Right hindlimb (tissue), 1 donor: ENCODE data around the gene ST3GAL3.

Experiments used
- DNase-seq: peaks from one replicate; pipeline ENCODE4 v3.0.0-alpha.2; 2018

ST3GAL3 gene

DNA sequence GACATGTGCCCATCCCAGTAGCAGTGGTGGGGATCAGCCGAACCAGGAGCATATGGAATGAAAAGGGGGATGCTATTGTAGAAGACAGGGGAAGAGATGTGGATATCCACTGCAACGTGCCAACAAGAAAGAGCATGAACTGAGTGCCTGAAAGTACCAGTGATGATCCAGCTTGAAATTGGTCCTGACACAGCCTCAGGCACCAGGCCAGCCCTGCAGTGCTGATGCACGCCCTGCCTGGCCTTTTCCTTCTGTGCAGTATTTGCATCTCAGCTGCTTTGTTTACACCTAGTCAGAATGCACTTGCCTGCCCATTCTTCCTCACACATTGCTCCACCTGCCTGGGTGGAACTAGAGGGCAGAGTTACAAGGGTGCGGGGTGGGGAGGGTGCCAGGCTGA, 176.0 kb downstream of the ST3GAL3 start:
- no peak for DNase-seq

DNA sequence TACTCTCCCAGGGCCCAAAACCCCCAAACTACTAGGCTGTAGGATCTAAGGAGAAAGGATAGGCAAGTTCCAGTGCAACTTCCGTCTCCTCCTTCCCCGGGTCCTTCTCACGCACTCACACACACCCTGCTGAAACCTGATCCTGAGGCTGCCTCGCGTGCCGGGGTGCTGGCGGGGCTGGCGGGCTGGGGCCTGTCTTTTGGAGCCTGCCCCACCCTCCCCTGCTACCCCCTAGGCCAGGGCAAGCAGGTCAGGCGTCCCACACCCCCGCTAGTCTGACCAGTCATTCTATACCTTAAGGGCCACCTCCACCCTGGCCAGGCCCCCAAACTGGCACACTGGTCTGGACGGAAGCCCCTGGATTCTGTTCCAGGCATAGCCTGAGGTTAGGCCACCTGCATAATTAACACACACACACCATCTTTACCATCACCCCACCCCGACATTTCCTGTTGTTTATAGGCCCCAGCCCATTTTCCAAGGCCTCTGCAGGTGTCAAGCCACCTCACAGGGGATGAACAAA, 178.0 kb downstream of the ST3GAL3 start:
- DNase-seq, result peak; percentile 30

GRCh38 chr1:43887748-43888147, 180.4 kb downstream of the ST3GAL3 start:
- DNase-seq, result no peak

DNA sequence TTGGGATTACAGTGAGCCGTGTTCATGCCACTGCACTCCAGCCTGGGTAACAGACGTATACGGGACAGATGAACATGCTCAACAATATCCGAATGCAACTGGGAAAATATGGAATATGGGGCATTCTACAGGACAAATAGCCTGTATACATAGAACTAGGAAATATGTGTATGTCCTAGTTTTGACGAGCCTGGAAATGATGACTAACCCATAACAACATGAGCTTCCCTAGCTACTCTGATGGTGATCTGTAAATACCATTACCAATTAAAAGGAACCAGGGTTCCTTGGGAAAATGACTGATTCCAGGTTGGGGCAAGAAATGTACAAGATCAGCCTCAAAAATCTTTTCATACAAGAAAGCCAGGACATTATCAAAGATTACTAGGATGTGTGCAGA, 183.5 kb downstream of the ST3GAL3 start:
- no peak for DNase-seq

DNA sequence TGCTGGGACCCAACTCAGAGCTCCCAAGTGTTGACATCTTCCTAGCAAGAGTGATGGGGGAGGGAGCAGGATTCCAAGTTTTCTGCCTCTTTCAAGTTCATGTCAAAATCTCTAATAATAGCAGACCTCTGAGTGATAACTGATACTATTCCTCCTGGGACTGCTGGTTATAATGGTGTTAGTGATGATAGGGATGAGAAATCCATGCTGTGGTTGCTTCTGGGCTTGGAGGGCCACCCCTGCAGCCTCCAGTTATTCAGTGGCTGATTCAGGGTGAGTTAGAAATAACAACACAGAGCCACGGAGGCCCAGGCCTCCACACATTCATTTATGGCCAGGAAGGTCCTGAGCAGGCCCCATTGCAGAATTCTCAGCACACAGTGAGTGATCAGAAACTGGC, 185.7 kb downstream of the ST3GAL3 start:
- no peak for DNase-seq

DNA sequence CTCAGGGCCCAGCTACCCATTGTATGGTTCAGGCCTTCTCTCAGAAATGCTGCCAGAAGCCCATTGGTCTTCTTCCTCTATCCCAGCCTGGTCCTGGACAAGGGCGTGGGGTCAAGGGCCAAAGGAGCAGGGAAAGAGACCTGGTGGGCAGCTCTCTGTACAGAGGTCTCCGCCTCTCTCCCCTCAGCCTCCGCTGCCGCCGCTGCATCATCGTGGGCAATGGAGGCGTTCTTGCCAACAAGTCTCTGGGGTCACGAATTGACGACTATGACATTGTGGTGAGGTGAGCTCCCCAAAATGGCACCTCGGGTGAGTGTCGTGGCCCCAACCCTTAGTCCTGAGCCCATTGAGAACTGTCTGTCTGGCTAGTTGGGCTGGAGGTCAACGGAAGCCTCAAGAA, 191.6 kb downstream of the ST3GAL3 start:
- DNase-seq, result no peak

GRCh38 chr1:43900386-43900785, 193.1 kb downstream of the ST3GAL3 start:
- no peak for DNase-seq

DNA sequence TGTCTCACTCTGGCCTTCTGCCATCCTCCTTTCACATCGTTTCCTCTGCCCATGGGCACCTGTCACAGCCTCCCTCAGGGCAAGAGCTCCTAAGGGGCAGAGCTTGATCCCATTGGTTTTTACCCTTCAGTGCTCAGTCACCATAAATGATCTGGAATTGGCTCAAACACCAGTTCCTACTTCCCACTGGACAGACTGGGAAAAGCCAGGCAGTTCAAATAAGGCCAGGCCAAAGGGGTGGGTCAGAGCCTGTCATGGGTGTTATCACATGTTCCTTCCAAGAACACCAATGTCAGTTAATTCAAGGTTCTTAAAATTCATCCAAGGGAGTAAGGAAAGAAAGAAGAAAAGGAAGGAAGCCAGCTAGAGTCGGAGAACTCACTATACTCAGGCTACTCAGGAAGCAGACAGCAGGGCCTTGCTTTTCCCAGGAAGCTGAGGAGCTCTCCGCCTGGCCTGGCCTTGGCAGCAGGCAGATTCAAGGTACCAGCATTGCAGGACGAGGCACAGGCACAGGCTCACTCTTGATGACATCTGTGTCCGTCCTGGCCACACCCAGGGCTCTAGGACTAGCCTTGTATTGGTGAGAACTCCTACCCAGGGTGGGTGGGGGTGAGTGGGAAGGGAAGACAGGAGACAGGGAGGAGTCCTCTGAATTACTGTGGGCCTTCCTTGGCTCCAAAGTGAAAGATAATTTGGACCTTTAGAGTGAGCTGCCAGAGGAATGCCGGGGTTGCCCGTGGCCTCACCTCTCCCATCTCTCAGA, 194.0 kb downstream of the ST3GAL3 start:
- no peak for DNase-seq

GRCh38 chr1:43902058-43902831, 194.9 kb downstream of the ST3GAL3 start:
- no peak for DNase-seq

- no peak for DNase-seq
Measured at GRCh38 chr1:43904660-43905551, 197.6 kb downstream of the ST3GAL3 start.

GRCh38 chr1:43908226-43908625, 200.9 kb downstream of the ST3GAL3 start:
- DNase-seq, result no peak

DNA sequence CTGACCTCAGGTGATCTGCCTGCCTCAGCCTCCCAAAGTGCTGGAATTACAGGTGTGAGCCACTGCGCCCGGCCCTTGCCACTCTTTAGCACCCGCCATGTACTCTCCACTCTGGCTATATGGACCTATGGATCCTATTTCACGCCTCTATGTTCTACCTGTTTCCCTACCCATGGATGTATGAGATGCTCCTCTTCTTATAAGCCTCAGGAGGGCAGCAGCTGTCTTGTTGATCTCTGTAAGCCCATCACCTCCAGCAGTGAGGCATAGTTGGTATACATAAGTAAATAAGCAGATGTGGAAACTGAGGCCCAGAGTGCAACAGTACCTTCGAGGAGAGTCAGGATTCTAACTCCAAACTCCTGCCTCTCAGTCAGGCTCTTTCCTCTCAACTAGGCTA, 201.5 kb downstream of the ST3GAL3 start:
- no peak for DNase-seq

DNA sequence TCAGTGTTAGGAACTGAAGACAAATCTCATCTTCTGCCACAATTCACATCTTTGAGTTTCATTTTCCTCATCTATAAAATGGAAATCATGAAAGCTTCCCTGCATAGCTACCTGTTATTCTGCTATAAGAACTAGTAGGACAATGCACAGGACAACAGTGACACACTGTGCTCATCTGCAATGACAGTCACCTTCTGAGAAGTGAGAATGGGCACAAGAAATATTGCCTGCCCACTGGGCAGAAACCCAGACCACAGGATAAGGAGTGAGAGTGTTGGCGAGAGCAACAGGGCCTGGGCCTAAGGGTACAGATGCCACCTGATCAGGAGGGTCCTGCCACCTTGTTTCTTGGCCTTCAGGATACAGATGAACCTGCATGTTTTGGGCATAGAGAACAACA, 203.0 kb downstream of the ST3GAL3 start:
- DNase-seq, result no peak

DNA sequence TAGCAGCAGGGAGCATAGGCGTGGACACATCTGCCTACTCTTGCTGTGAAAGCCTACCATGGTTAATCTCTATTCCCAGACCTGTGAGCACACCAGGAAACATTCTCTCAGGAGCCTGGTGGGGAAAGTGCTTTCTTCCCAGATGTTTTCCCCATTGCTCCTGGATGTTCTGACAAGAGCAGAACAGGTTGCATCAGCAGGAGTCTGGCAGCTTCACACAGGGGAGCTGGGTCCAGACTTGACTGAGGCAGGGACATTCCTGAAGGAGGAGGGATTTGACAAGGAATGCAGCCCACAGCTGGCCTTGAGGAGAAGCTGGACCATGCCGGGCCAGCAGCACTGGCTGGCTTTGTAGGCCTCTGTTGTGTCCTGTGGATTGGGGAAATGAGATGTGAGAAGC, 205.3 kb downstream of the ST3GAL3 start:
- DNase-seq, result peak; percentile 51

DNA sequence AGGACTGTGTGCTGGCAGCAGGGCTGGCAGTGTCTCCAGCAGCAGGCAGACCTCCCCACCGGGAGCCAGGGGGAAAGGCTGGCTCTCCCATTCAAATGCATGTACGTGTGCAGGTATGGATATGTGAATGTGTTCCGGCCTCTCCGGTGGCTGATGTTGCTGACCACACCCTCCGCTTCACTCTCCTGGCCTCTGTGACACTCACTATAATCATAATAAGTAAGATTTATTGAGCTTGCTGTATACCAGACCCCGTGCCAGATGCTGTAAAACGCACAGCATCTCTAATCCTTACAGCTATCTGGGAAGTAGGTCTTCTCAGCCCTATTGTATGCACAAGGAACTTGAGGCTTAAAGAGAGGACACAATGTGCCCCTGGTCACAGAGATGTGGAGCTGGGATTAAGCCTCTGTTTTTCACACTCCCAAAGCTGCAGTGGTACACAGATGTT, 205.7 kb downstream of the ST3GAL3 start:
- no peak for DNase-seq

DNA sequence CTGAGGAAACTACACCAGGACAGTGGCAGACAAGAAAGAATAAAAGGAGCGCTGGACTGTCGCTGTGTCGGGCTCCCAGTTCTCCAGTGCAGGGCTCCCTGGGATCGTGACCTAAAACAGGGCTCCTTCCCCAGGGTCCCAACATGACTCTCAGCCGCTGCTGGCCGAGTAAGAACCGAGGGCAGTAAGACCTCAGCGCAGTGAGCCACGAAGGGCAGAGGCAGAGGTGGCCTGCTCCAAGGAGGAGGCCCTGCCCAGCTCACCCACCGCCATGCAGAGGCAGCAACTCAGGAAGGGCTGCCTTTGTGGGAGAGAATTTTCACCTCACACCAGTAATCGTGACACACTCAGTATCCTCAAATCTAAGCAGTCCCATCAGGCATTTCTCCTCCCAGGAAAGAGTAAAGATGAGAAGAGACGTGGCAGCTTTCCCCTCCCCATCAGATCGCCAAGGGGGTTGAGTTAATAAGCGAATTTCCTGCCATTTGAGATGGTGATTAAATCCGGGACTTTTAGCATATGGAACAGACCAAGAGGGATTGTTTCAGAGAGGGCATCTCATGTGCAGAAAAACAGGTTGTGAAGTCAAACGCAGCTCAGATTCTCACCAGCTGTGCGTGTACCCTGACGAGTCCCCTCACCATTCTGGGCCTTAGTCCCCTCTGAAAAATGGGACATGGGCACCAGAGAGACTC, 206.5 kb downstream of the ST3GAL3 start:
- DNase-seq, result no peak

DNA sequence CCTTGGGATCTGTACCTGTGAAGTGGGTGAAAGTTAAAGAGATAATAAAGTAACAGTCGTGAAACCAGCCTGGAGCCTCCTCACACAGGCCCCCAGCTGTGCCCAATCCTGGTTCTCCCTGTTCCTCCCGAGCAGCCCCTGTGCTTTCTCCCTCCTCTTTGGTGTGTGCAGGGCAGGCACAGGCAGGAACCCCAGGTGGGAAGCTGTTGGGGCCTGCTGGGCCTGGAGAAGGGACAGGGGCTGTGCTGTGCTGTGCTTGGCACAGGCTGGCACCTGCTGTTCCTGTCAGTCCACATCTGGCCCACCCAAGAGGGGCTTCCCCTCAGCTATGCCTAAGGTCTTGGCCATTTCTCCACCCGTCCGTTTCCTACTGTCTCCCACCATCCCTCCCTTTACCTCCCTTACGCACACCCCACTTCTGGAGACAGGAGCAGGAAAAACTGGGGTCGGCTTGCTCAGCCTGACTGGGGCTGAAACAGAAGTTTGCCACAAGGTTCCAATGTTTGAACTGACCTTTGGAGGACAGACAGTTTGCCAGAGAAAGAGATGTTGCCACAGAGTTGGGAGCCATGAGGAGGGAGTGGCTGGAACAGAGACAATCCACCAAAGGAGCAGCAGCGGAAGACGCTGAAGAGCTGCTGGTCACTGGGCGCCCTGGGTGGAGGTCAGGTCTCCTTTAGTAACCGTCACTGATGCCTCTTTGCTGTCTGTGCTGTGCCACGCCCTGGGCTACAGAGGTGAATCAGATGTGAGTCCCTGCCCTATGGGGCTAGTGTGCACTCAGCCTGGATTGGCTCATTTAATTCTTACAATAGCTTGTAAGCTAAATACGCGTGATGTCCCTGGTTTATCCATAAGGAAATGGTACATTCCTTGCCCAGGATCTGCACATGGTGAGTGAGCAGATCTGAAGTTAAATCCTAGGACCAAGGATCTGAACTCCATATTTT, 207.5 kb downstream of the ST3GAL3 start:
- no peak for DNase-seq

GRCh38 chr1:43919906-43920305, 212.6 kb downstream of the ST3GAL3 start:
- no peak for DNase-seq

- DNase-seq, result no peak
Measured at GRCh38 chr1:43921022-43921421, 213.7 kb downstream of the ST3GAL3 start.

DNA sequence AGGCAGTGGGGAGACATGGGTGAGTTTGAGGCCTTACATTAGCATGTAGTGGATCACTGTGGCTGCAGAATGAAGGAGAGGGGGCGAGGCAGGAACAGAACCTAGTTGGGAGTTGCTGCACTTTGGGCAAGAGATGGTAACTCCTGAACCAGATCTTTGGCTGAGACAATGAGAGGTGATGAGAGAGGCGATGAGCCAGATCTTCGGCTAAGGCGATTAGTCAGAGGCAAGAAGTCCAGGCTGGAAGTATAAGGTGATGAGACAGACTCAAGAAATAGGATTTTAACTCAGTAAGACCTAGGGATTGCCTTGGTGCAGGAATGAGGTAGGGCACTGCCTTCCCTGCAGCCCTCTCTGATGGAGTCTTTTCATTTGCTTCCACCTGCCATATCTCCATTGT, 217.2 kb downstream of the ST3GAL3 start:
- DNase-seq, result no peak

- no peak for DNase-seq
Measured at GRCh38 chr1:43925846-43926245, 218.5 kb downstream of the ST3GAL3 start.
